ENCODE results near the gene HOXC10.

The HOXC10 gene

DNA sequence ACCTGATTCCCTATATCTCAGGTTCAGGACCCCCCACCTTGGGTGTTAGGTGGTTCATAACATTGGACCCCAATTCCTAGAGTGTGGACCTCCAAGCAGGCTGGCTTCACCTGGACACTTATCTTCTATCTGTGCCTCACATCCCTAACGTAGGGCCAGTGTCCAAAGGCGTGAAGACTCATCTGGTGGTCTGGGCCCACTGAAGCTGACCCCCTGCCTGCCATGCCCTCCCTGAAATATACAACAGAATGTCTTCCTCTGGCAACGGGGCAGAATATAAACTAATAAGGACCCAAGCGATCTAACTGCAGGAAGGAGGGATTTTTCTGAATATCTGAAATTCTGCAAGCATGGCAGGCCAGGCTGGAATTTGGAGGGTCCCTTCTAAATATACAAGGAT lies 40.7 kb upstream of the HOXC10 start:
- TF ChIP-seq, protein P1, sequence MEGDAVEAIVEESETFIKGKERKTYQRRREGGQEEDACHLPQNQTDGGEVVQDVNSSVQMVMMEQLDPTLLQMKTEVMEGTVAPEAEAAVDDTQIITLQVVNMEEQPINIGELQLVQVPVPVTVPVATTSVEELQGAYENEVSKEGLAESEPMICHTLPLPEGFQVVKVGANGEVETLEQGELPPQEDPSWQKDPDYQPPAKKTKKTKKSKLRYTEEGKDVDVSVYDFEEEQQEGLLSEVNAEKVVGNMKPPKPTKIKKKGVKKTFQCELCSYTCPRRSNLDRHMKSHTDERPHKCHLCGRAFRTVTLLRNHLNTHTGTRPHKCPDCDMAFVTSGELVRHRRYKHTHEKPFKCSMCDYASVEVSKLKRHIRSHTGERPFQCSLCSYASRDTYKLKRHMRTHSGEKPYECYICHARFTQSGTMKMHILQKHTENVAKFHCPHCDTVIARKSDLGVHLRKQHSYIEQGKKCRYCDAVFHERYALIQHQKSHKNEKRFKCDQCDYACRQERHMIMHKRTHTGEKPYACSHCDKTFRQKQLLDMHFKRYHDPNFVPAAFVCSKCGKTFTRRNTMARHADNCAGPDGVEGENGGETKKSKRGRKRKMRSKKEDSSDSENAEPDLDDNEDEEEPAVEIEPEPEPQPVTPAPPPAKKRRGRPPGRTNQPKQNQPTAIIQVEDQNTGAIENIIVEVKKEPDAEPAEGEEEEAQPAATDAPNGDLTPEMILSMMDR (IDR thresholded peaks at IDR 0.05; ENCODE audit: insufficient read depth, low read length, poor library complexity, severe bottlenecking): no peak
- Histone ChIP-seq H3K4me3 (replicated peaks; ENCODE audit: low read depth, low read length) (no peak overlapping the region), H3K36me3 (ENCODE audit: control insufficient read depth, insufficient read depth, low read length) (no peaks in the 10 kb centered on the region), H3K27me3 (replicated peaks; ENCODE audit: control insufficient read depth, insufficient read depth, low read length) (peaks cover 6% of the 10 kb centered on the region)
- DNase-seq (ENCODE audit: extremely low read depth, insufficient read length): no peak

DNA sequence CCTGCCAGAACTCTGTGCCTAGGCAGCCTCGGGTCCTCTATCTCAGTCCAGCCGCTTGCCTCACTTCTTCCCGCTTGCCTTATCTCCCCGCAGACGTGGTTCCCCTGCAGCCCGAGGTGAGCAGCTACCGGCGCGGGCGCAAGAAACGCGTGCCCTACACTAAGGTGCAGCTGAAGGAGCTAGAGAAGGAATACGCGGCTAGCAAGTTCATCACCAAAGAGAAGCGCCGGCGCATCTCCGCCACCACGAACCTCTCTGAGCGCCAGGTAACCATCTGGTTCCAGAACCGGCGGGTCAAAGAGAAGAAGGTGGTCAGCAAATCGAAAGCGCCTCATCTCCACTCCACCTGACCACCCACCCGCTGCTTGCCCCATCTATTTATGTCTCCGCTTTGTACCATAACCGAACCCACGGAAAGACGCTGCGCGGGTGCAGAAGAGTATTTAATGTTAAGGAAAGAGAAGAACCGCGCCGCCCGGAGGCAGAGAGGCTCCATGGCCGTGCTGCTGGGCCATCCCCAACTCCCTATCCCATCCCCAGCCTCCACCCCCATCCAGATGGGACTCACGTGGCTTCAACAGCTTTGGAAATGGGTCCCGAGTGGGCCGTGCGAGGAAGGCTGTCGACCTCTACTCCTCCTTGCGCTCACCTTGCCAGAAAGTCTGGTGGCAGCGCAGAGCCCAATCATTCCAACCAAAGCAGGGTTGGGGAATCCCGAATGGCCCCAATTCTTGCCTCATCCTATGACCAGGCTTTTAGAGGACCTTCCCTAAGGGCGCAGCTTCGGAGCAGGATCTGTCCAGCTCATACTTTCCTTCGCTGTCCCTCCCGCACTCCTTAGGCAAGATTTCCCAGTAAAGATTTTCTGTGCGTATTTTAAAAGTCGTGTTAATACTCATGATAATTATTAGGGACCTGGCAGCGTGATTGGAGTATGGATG lies 39.8 kb upstream of the HOXC10 start:
- no peaks in the 10 kb centered on the region for H3K36me3 ChIP-seq (ENCODE audit: control insufficient read depth, insufficient read depth, low read length)
- H3K4me3 ChIP-seq (replicated peaks; ENCODE audit: low read depth, low read length): no peak overlapping the region
- DNase-seq (ENCODE audit: extremely low read depth, insufficient read length): no peak
- peaks cover 6% of the 10 kb centered on the region for H3K27me3 ChIP-seq (replicated peaks; ENCODE audit: control insufficient read depth, insufficient read depth, low read length)
- TF ChIP-seq, protein P1 (IDR thresholded peaks at IDR 0.05; ENCODE audit: insufficient read depth, low read length, poor library complexity, severe bottlenecking): no peak

DNA sequence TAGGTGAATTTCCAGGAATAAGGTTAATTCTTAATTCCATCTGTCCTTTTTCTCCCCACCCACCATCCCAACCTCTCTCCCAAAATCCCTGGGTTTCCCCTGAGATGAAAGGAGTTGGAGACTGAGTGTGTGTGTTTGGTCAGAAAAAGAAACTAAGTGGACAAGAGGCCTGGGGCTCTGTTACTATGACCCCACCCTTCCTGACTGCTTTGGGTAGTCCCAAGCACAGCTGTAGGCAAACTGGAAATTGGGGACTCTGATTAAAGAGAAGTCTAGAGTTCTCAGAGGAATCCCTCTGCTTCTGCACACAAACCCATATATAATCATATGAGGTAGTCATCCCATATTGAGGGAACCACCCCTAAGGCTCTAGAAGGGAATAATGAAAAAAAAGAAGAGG lies 37.2 kb upstream of the HOXC10 start:
- DNase-seq (ENCODE audit: extremely low read depth, insufficient read length): no peak
- Histone ChIP-seq H3K27me3 (replicated peaks; ENCODE audit: control insufficient read depth, insufficient read depth, low read length) (peaks cover 8% of the 10 kb centered on the region), H3K36me3 (ENCODE audit: control insufficient read depth, insufficient read depth, low read length) (no peaks in the 10 kb centered on the region), H3K4me3 (replicated peaks; ENCODE audit: low read depth, low read length) (no peak overlapping the region)
- TF ChIP-seq, protein P1 (IDR thresholded peaks at IDR 0.05; ENCODE audit: insufficient read depth, low read length, poor library complexity, severe bottlenecking): no peak

DNA sequence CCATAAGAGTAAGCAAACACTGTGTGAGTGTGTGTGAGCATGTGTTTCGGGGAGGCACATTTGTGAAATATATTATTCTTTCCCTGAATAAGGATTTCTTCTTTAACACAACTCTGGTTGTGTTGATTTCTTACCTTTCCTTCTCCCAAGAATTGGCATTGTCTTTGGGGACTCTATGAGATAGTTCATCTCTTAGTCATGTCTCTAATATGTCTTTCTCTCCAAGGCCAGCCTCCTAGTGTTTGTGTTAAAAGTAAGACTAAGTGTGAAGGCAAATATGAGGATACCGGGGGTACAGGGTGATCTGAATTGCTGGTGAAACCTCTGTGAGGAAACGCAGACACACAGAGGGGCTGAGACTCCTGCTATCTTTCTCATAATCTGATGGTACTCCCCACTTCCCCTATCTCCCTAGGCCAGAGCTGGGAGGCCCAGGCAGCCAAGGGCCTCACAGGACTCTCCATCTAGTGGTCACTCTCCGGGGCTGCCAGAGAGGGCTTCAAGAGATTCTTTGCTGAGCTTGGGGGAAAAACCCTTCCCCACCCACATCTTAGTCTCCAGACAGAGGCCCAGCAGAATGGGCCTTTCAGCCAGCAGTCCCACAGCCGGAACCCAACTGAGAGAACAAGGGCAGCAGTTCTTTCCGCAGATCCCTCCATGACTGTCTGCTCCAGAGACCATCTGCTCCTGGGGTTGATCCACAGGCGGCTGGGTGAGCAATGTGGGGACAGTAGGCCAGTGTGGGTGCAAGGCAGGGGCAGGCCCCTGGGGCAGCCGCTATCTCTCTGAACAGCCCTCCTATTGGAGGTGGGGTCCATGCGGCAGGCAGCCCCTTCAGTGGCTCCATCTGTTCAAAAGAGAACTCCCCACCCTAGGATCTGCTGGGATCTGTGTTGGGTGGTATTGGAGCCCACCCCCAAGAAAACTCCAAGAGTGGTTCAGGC lies 36.0 kb upstream of the HOXC10 start:
- Histone ChIP-seq H3K36me3 (ENCODE audit: control insufficient read depth, insufficient read depth, low read length) (no peaks in the 10 kb centered on the region), H3K4me3 (replicated peaks; ENCODE audit: low read depth, low read length) (no peak overlapping the region), H3K27me3 (replicated peaks; ENCODE audit: control insufficient read depth, insufficient read depth, low read length) (peaks cover 10% of the 10 kb centered on the region)
- DNase-seq (ENCODE audit: extremely low read depth, insufficient read length): no peak
- TF ChIP-seq, protein P1 (IDR thresholded peaks at IDR 0.05; ENCODE audit: insufficient read depth, low read length, poor library complexity, severe bottlenecking): no peak

DNA sequence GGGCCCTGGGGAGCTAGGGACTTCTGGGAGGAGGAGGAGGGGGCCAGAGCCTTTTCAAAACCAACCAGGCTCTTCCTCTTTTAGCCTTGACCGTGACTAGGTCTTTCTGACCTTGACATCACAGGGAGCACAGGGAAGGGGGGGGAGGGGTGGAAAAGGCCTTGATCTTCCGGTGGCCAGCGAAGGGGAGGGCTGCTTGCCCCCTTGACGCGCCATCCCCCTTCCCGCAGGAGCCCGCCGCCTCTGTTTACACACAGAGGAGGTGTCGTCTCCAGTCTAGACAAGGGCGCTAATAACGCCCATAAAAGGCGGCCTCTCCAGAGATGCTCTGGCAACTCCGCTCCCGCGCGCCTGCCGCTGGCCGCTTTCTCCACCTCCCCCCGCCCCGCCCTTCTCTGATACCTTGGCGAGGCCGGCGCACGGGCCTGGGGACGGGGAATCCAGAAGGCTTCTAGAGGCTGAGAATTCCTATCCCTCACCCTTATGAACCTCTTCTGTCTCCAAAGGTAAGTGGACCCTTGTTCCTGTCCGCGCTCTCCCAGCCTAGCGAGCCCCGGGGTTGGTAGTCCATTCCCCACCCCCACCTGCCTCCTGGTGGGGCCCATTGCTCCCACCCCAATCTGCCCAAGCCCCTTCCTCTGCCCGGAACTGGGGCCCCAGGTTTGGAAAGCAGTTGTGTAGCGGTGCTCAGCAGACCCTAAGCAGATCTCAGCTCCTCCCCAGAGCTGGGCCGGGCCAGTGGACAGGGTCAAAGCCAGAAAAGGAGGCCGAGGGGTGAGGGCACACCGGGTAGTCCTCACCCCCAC lies 35.1 kb upstream of the HOXC10 start:
- no peak for DNase-seq (ENCODE audit: extremely low read depth, insufficient read length)
- TF ChIP-seq, protein P1 (IDR thresholded peaks at IDR 0.05; ENCODE audit: insufficient read depth, low read length, poor library complexity, severe bottlenecking): no peak
- no peak overlapping the region for H3K4me3 ChIP-seq (replicated peaks; ENCODE audit: low read depth, low read length)
- H3K36me3 ChIP-seq (ENCODE audit: control insufficient read depth, insufficient read depth, low read length): no peaks in the 10 kb centered on the region
- peaks cover 8% of the 10 kb centered on the region for H3K27me3 ChIP-seq (replicated peaks; ENCODE audit: control insufficient read depth, insufficient read depth, low read length)
